ENCODE results near the gene PNPO. TPM values are rescaled to one million over a fixed set of nuclear protein-coding genes. Genes with fewer than 3 reads are reported as not detected.

Gene PNPO
- total and polyA plus RNA-seq, 2 of the 4 experiments (the other 2 are of a cell fraction): 13.9 to 34.1 TPM

DNA sequence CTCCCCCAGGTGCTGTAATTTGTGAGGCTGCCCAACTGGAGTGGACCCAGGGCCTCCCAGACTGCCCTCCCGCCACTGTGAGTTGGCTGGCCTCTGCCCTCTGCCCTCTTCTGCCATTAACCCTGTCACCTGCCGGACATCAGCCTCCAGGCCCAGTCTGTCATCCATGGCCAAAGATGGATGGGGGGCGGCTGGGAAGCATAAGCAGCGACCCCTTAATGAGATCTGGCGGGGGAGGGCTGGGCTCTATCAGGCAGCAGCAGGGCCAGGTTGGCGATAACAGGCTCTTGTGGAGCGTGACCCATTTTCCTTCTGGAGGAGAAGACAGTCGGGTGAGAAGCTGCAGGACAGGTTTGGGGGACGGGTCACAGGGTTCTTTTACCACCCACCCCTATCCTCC is 54.8 kb downstream of the PNPO start:
- Histone ChIP-seq H3K4me1 (ENCODE audit: control insufficient read depth, insufficient read depth, low read length) (no peaks in the 10 kb centered on the region; the same call in 1 of the 2 replicates), H3K14ac (replicated peaks; ENCODE audit: low read depth, low read length) (no peak overlapping the region), H3K4ac (ENCODE audit: low read depth, low read length) (no peak overlapping the region), H3K9me1 (ENCODE audit: insufficient read depth, low read length) (no peaks in the 10 kb centered on the region), H2BK5ac (ENCODE audit: low read depth, low read length, poor library complexity, severe bottlenecking) (no peak overlapping the region), H3K9me3 (ENCODE audit: control insufficient read depth, insufficient read depth, low read length) (no peaks in the 10 kb centered on the region), H4K5ac (ENCODE audit: low read depth, low read length) (no peak overlapping the region), H4K20me1 (ENCODE audit: insufficient read depth, low read length) (no peaks in the 10 kb centered on the region), H2BK15ac (ENCODE audit: low read depth, low read length) (no peak overlapping the region), H3K23ac (ENCODE audit: low read depth, low read length) (no peak overlapping the region), H2BK20ac (ENCODE audit: low read depth, low read length) (no peak overlapping the region), H2AK9ac (replicated peaks; ENCODE audit: low read depth, low read length, poor library complexity) (peak overlapping the region; percentile 72), H3K36me3 (ENCODE audit: control insufficient read depth, insufficient read depth, low read length) (no peaks in the 10 kb centered on the region), H3K27me3 (ENCODE audit: control insufficient read depth, insufficient read depth, low read length) (peaks cover 6% of the 10 kb centered on the region; the same call in 1 of the 2 replicates), H3K4me3 (ENCODE audit: insufficient read depth, low read depth, low read length) (no peak overlapping the region), H3K79me1 (ENCODE audit: low read depth in 1 of 2, low read length in 2 of 2) (no peaks in the 10 kb centered on the region), H3K4me2 (ENCODE audit: low read depth, low read length) (no peak overlapping the region), H4K8ac (ENCODE audit: low read depth in 2 of 2, low read length in 2 of 2) (no peak overlapping the region), H3K18ac (ENCODE audit: low read depth, low read length) (no peak overlapping the region), H2AK5ac (ENCODE audit: low read depth, low read length) (no peak overlapping the region), H2AFZ (replicated peaks; ENCODE audit: low read length, poor library complexity) (peak overlapping the region; percentile 32), H3K27ac (ENCODE audit: insufficient read depth, low read length) (no peak overlapping the region), H3K9ac (ENCODE audit: low read depth, low read length) (no peak overlapping the region), H2BK120ac (ENCODE audit: low read depth, low read length) (no peak overlapping the region), H4K91ac (ENCODE audit: insufficient read depth, low read depth, low read length) (no peak overlapping the region), H3K56ac (ENCODE audit: extremely low read depth, insufficient read depth, low read length) (no peak overlapping the region)
- ChIA-PET POLR2A (ENCODE audit: unreplicated experiment) (no interaction called here), CTCF (no interaction called here)
- no peak for TF ChIP-seq RAD21 (IDR thresholded peaks at IDR 0.05; ENCODE audit: low read length)
- TF ChIP-seq SMC3 (IDR thresholded peaks at IDR 0.05; ENCODE audit: low read depth, low read length): no peak
- TF ChIP-seq RCOR1 (IDR thresholded peaks at IDR 0.05; ENCODE audit: insufficient replicate concordance, low read length): no peak
- TF ChIP-seq USF2 (IDR thresholded peaks at IDR 0.05; ENCODE audit: low read depth, low read length): no peak
- TF ChIP-seq, protein P1, sequence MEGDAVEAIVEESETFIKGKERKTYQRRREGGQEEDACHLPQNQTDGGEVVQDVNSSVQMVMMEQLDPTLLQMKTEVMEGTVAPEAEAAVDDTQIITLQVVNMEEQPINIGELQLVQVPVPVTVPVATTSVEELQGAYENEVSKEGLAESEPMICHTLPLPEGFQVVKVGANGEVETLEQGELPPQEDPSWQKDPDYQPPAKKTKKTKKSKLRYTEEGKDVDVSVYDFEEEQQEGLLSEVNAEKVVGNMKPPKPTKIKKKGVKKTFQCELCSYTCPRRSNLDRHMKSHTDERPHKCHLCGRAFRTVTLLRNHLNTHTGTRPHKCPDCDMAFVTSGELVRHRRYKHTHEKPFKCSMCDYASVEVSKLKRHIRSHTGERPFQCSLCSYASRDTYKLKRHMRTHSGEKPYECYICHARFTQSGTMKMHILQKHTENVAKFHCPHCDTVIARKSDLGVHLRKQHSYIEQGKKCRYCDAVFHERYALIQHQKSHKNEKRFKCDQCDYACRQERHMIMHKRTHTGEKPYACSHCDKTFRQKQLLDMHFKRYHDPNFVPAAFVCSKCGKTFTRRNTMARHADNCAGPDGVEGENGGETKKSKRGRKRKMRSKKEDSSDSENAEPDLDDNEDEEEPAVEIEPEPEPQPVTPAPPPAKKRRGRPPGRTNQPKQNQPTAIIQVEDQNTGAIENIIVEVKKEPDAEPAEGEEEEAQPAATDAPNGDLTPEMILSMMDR (conservative IDR thresholded peaks at IDR 0.05; ENCODE audit: low read depth, low read length): no peak
- TF ChIP-seq CEBPB (IDR thresholded peaks at IDR 0.05; ENCODE audit: low read depth, low read length): no peak
- TF ChIP-seq MAZ (IDR thresholded peaks at IDR 0.05; ENCODE audit: borderline replicate concordance, low read depth, low read length): no peak
- no peak for TF ChIP-seq FOS (IDR thresholded peaks at IDR 0.05; ENCODE audit: low read depth, low read length)
- 47% methylated on average over 3 of the region's 9 CpGs; no CpG with 5 or more reads in 1 of the 2 experiments for WGBS, 2 experiments (ENCODE audit: extremely low coverage in 2 of 2, insufficient read length in 1 of 2)
- dilution Hi-C loops (cut with HindIII; ENCODE audit: low sequenced_read_pairs, unreplicated experiment) (no loop called here), intact Hi-C loops (cut with micrococcal nuclease) (no loop called here), in situ Hi-C loops (cut with MboI; ENCODE audit: low sequenced_read_pairs) (no loop called here)
- DNase-seq (no peak), ATAC-seq (ENCODE audit: low read depth) (no peak)
- BruUV-seq (replicated peaks): no TSS peak
